ENCODE data around the gene PCDH15. TPM values are rescaled to one million over a fixed set of nuclear protein-coding genes. Genes with fewer than 3 reads are reported as not detected.

The PCDH15 gene
- total and polyA plus RNA-seq, 2 of the 4 experiments (the other 2 are of a cell fraction) = not detected

DNA sequence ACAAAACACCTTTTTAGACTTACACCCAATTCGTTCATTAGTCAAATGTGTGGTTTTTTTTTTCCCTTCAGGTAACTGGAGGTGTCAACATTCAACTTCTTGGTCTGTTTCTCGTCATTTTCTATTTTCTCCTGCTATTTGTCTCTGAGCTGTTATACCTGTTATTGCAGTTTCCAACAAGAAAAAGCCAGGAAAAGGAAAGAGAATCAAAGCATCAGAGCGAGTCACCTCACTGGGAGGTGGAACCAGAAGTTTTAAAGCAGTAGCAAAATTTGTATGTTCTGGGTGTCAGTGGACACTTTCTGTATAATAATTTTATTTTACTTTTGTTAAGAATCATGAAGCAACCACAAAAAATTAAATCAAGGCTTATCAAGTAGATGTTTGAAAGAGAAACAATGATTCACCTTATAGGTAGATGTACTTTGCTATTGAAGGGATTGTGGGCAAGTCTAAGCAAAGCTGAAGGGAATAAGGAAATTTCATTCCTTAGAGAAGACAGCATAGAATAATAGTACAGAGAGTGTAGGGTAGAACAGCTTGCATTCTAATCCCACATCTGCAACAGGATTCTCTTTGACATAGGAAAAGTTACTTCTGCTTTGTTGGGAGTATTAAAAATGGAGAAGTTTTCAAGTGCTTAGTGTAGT is 675.8 kb downstream of the PCDH15 start:
- Histone ChIP-seq H3K4me1 (ENCODE audit: control insufficient read depth, insufficient read depth, low read length) (no peaks in the 10 kb centered on the region), H3K27me3 (ENCODE audit: control insufficient read depth, insufficient read depth, low read length) (no peaks in the 10 kb centered on the region), H2AK9ac (replicated peaks; ENCODE audit: low read depth, low read length, poor library complexity) (no peak overlapping the region), H4K5ac (ENCODE audit: low read depth, low read length) (no peak overlapping the region), H3K27ac (ENCODE audit: insufficient read depth, low read length) (no peak overlapping the region), H3K9me3 (ENCODE audit: control insufficient read depth, insufficient read depth, low read length) (no peaks in the 10 kb centered on the region), H2AFZ (replicated peaks; ENCODE audit: low read length, poor library complexity) (no peak overlapping the region), H4K8ac (ENCODE audit: low read depth in 2 of 2, low read length in 2 of 2) (no peak overlapping the region), H2BK5ac (ENCODE audit: low read depth, low read length, poor library complexity, severe bottlenecking) (no peak overlapping the region), H3K9ac (ENCODE audit: low read depth, low read length) (no peak overlapping the region), H4K91ac (ENCODE audit: insufficient read depth, low read depth, low read length) (no peak overlapping the region), H3K56ac (ENCODE audit: extremely low read depth, insufficient read depth, low read length) (no peak overlapping the region), H3K4me2 (ENCODE audit: low read depth, low read length) (no peak overlapping the region), H2BK120ac (ENCODE audit: low read depth, low read length) (no peak overlapping the region), H2BK15ac (ENCODE audit: low read depth, low read length) (no peak overlapping the region), H3K14ac (replicated peaks; ENCODE audit: low read depth, low read length) (no peak overlapping the region), H3K4me3 (ENCODE audit: insufficient read depth, low read depth, low read length) (no peak overlapping the region), H3K4ac (ENCODE audit: low read depth, low read length) (no peak overlapping the region), H3K18ac (ENCODE audit: low read depth, low read length) (no peak overlapping the region), H2AK5ac (ENCODE audit: low read depth, low read length) (no peak overlapping the region), H4K20me1 (ENCODE audit: insufficient read depth, low read length) (no peaks in the 10 kb centered on the region), H3K9me1 (ENCODE audit: insufficient read depth, low read length) (no peaks in the 10 kb centered on the region), H3K23ac (ENCODE audit: low read depth, low read length) (no peak overlapping the region), H3K79me1 (ENCODE audit: low read depth in 1 of 2, low read length in 2 of 2) (no peaks in the 10 kb centered on the region), H2BK20ac (ENCODE audit: low read depth, low read length) (no peak overlapping the region), H3K36me3 (ENCODE audit: control insufficient read depth, insufficient read depth, low read length) (no peaks in the 10 kb centered on the region)
- POLR2A ChIA-PET (ENCODE audit: unreplicated experiment) = no interaction called here
- CTCF ChIA-PET = no interaction called here
- no CpG with 5 or more reads among the region's 3 CpGs for WGBS, 2 experiments (ENCODE audit: extremely low coverage in 2 of 2, insufficient read length in 1 of 2)
- in situ Hi-C loops (cut with MboI; ENCODE audit: low sequenced_read_pairs) = no loop called here
- no TSS peak for BruUV-seq (replicated peaks)
- intact Hi-C loops (cut with micrococcal nuclease) = no loop called here
- TF ChIP-seq RAD21 (IDR thresholded peaks at IDR 0.05; ENCODE audit: low read length) = no peak
- no peak for TF ChIP-seq CHD1 (IDR thresholded peaks at IDR 0.05; ENCODE audit: low read depth, low read length)
- TF ChIP-seq, protein P1, sequence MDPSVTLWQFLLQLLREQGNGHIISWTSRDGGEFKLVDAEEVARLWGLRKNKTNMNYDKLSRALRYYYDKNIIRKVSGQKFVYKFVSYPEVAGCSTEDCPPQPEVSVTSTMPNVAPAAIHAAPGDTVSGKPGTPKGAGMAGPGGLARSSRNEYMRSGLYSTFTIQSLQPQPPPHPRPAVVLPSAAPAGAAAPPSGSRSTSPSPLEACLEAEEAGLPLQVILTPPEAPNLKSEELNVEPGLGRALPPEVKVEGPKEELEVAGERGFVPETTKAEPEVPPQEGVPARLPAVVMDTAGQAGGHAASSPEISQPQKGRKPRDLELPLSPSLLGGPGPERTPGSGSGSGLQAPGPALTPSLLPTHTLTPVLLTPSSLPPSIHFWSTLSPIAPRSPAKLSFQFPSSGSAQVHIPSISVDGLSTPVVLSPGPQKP (IDR thresholded peaks at IDR 0.05; ENCODE audit: borderline replicate concordance, low read depth, low read length) = no peak
- no peak for TF ChIP-seq MXI1 (IDR thresholded peaks at IDR 0.05; ENCODE audit: borderline replicate concordance, low read depth, low read length)
- TF ChIP-seq, protein P2, sequence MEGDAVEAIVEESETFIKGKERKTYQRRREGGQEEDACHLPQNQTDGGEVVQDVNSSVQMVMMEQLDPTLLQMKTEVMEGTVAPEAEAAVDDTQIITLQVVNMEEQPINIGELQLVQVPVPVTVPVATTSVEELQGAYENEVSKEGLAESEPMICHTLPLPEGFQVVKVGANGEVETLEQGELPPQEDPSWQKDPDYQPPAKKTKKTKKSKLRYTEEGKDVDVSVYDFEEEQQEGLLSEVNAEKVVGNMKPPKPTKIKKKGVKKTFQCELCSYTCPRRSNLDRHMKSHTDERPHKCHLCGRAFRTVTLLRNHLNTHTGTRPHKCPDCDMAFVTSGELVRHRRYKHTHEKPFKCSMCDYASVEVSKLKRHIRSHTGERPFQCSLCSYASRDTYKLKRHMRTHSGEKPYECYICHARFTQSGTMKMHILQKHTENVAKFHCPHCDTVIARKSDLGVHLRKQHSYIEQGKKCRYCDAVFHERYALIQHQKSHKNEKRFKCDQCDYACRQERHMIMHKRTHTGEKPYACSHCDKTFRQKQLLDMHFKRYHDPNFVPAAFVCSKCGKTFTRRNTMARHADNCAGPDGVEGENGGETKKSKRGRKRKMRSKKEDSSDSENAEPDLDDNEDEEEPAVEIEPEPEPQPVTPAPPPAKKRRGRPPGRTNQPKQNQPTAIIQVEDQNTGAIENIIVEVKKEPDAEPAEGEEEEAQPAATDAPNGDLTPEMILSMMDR (conservative IDR thresholded peaks at IDR 0.05; ENCODE audit: low read depth, low read length) = no peak
- no peak for TF ChIP-seq RFX5 (IDR thresholded peaks at IDR 0.05; ENCODE audit: low read depth, low read length)
- TF ChIP-seq MAZ (IDR thresholded peaks at IDR 0.05; ENCODE audit: borderline replicate concordance, low read depth, low read length) = no peak
- no peak for DNase-seq
- no peak for ATAC-seq (ENCODE audit: low read depth)
- dilution Hi-C loops (cut with HindIII; ENCODE audit: low sequenced_read_pairs, unreplicated experiment) = no loop called here

Data from IMR-90 (cell line).